GM12878 (cell line): Measurements from ENCODE around the gene THBS1. TPM values are rescaled to one million over a fixed set of nuclear protein-coding genes. Genes with fewer than 3 reads are reported as not detected.

Experiments
- ATAC-seq: fragments of 200-7000 bp; cut with Tn5 transposase; 3 replicates; pipeline ENCODE4 v1.9.1; 2020; ENCODE audit warnings: mild to moderate bottlenecking, moderate library complexity
- BruUV-seq: library from RNA; stranded (reverse); fragments of 400-500 nt; replicated peaks from 2 replicates; lab custom pipeline; 2021; lab: Mats Ljungman, UMichigan
- CTCF ChIA-PET: fragments of 300-600 bp; sonication (Branson Sonifier 250); formaldehyde crosslinking; extraction: SDS; loops from one replicate; lab custom pipeline; 2021; ENCODE audit warnings: inconsistent platforms; lab: Yijun Ruan, JAX
- POLR2A ChIA-PET: fragments of 350-600 bp; formaldehyde crosslinking; extraction: SDS; loops from one replicate; lab custom pipeline; 2021; ENCODE audit warnings: inconsistent platforms; lab: Charles Lee
- RAD21 ChIA-PET: fragments of 300-600 bp; sonication (Branson Sonifier 250); formaldehyde crosslinking; loops from one replicate; lab custom pipeline; 2023; ENCODE audit warnings: antibody characterized with exemption; ENCODE audit not compliant: unreplicated experiment; lab: Charles Lee
- SMC1A ChIA-PET: fragments of 300-600 bp; sonication (Branson Sonifier 250); formaldehyde crosslinking; loops from one replicate; lab custom pipeline; 2023; ENCODE audit not compliant: unreplicated experiment, uncharacterized antibody; lab: Charles Lee
- DNase-seq: peaks from one replicate; pipeline ENCODE4 v3.0.0-alpha.2; 2011; ENCODE audit warnings: low read depth, low spot score
- FAIRE-seq: peaks from 3 replicates; lab custom pipeline; 2011; peaks lifted over from hg19 to GRCh38; lab: Jason Lieb, UNC
- H2AFZ ChIP-seq: 2 replicates; pipeline ENCODE4 v1.6.0; 2011; ENCODE audit warnings: low read depth, low read length, control low read depth; ENCODE audit not compliant: control insufficient read depth
- H3K27ac ChIP-seq: 2 replicates; pipeline ENCODE4 v1.5.1; 2011; ENCODE audit warnings: control low read depth; ENCODE audit not compliant: control insufficient read depth, insufficient read depth
- H3K27me3 ChIP-seq, 2 experiments: replicated peaks in 1 of 2; 2 replicates each; pipeline versions ENCODE4 v1.6.0 to v1.6.1; 2011; ENCODE audit warnings: low read length in 1 of 2; ENCODE audit not compliant: control insufficient read depth in 2 of 2, insufficient read depth in 2 of 2
- H3K36me3 ChIP-seq, 2 experiments: 2 replicates each; pipeline ENCODE4 v1.5.1; 2011; ENCODE audit warnings: low read length in 1 of 2; ENCODE audit not compliant: control insufficient read depth in 2 of 2, insufficient read depth in 2 of 2
- H3K4me1 ChIP-seq: 2 replicates; pipeline ENCODE4 v1.6.1; 2011; ENCODE audit warnings: mild to moderate bottlenecking, low read length, moderate library complexity, mixed read lengths; ENCODE audit not compliant: control insufficient read depth, insufficient read depth
- H3K4me2 ChIP-seq: 2 replicates; pipeline ENCODE4 v1.6.0; 2011; ENCODE audit warnings: control low read depth; ENCODE audit not compliant: control insufficient read depth, insufficient read depth
- H3K4me3 ChIP-seq: fragments of 200-600 bp; sonication (generic); 2 replicates; pipeline ENCODE4 v1.5.1; 2016
- H3K79me2 ChIP-seq: 2 replicates; pipeline ENCODE4 v1.6.0; 2011; ENCODE audit warnings: low read length; ENCODE audit not compliant: control insufficient read depth, insufficient read depth
- H3K9ac ChIP-seq: 2 replicates; pipeline ENCODE4 v1.8.0; 2011; ENCODE audit warnings: low read length, control low read depth, mixed read lengths; ENCODE audit not compliant: control insufficient read depth, insufficient read depth
- H3K9me3 ChIP-seq: replicated peaks from 3 replicates; pipeline ENCODE4 v1.5.1; 2011; ENCODE audit warnings: mild to moderate bottlenecking, low read length; ENCODE audit not compliant: control insufficient read depth, insufficient read depth
- H4K20me1 ChIP-seq: 2 replicates; pipeline ENCODE4 v1.6.0; 2011; ENCODE audit not compliant: control insufficient read depth, insufficient read depth
- BACH1 ChIP-seq: fragments of 450-650 bp; IDR thresholded peaks from 2 replicates; pipeline ENCODE4 v1.6.1; 2017; ENCODE audit warnings: mild to moderate bottlenecking, borderline replicate concordance
- BRCA1 ChIP-seq: IDR thresholded peaks from 2 replicates; pipeline ENCODE4 v1.6.1; 2011; ENCODE audit warnings: low read depth, low read length, improper control_type of control experiment
- ELK1 ChIP-seq: IDR thresholded peaks from 2 replicates; pipeline ENCODE4 v1.6.1; 2012; ENCODE audit warnings: low read depth, low read length, improper control_type of control experiment
- IKZF2 ChIP-seq, 2 experiments: fragments of 450-650 bp; IDR thresholded peaks; 2 replicates each; pipeline ENCODE4 v1.6.1; 2017; ENCODE audit warnings: mild to moderate bottlenecking in 2 of 2, moderate library complexity in 2 of 2
- LARP7 ChIP-seq: fragments of 450-650 bp; IDR thresholded peaks from 2 replicates; pipeline ENCODE4 v1.6.1; 2017; ENCODE audit warnings: mild to moderate bottlenecking
- MTA2 ChIP-seq: fragments of 450-650 bp; IDR thresholded peaks from 2 replicates; pipeline ENCODE4 v1.6.1; 2016; ENCODE audit warnings: low read depth, mild to moderate bottlenecking, moderate library complexity
- MXI1 ChIP-seq: fragments of 150-350 bp; IDR thresholded peaks from 2 replicates; pipeline ENCODE4 v1.6.1; 2011; ENCODE audit warnings: low read depth, mild to moderate bottlenecking, inconsistent platforms, low read length, improper control_type of control experiment
- POLR2AphosphoS2 ChIP-seq: IDR thresholded peaks from 2 replicates; pipeline ENCODE4 v1.6.1; 2011; ENCODE audit warnings: low read depth, mild to moderate bottlenecking, low read length, improper control_type of control experiment, moderate library complexity
- RELB ChIP-seq: fragments of 450-650 bp; IDR thresholded peaks from 2 replicates; pipeline ENCODE4 v1.6.1; 2017; ENCODE audit warnings: low read depth, mild to moderate bottlenecking, moderate library complexity
- SMAD1 ChIP-seq: fragments of 450-650 bp; IDR thresholded peaks from 2 replicates; pipeline ENCODE4 v1.6.1; 2018; ENCODE audit warnings: mild to moderate bottlenecking, low read depth; ENCODE audit not compliant: partially characterized antibody
- SMARCA5 ChIP-seq: fragments of 450-650 bp; IDR thresholded peaks from 2 replicates; pipeline ENCODE4 v1.6.1; 2017; ENCODE audit warnings: mild to moderate bottlenecking
- USF1 ChIP-seq: IDR thresholded peaks from 2 replicates; pipeline ENCODE4 v1.6.1; 2011; ENCODE audit warnings: borderline replicate concordance, low read depth, mild to moderate bottlenecking, moderate library complexity, mixed read lengths, low read length; ENCODE audit not compliant: insufficient read depth; ENCODE audit errors: extremely low read length
- ZBTB33 ChIP-seq: fragments of 450-650 bp; IDR thresholded peaks from 2 replicates; pipeline ENCODE4 v1.6.1; 2017; ENCODE audit warnings: mild to moderate bottlenecking
- ZNF217 ChIP-seq: fragments of 450-650 bp; IDR thresholded peaks from 2 replicates; pipeline ENCODE4 v1.6.1; 2017; ENCODE audit warnings: antibody characterized with exemption, mild to moderate bottlenecking
- ZNF24 ChIP-seq: fragments of 450-650 bp; IDR thresholded peaks from 2 replicates; pipeline ENCODE4 v1.6.1; 2017; ENCODE audit warnings: antibody characterized with exemption, mild to moderate bottlenecking
- WGBS: methylation state at CpG from one replicate; pipeline ENCODE4 v1.1.6; 2016; ENCODE audit warnings: low lambda C conversion rate; ENCODE audit not compliant: insufficient replicate concordance, insufficient coverage; ENCODE audit errors: missing lambda C conversion rate; 5-methylcytosine and 5-hydroxymethylcytosine counted together
- in situ Hi-C: fragments of 300-500 bp; cut with MboI; formaldehyde crosslinking; loops from 9 replicates; pipeline ENCODE4 v1.14.3; 2018; ENCODE audit warnings: mixed read lengths
- intact Hi-C: fragments of 100-400 bp; cut with micrococcal nuclease; formaldehyde crosslinking; loops from one replicate; pipeline ENCODE4 v1.14.2; 2022; ENCODE audit not compliant: unreplicated experiment
- polyA plus RNA-seq, 11 experiments: library from polyadenylated mRNA; depleted of rRNA in 4 of 11; unstranded in 6 of 11; stranded (reverse) in 5 of 11; fragments of >200 nt; fragmentation: Nextera tagmentation in 4 of 11; fragmentation: Illumina TruSeq in 1 of 11; extraction: Ambion mirVana in 4 of 11; extraction: Trizol in 1 of 11; gene quantifications; 1 replicate in 1 of 11; 2 replicates in 10 of 11; pipeline versions ENCODE4 v1.2.1 to v1.2.3, GENCODE V29; 2011 to 2016; ENCODE audit warnings: inconsistent platforms in 2 of 11, missing spikeins in 2 of 11, low read depth in 1 of 11
- total RNA-seq, 4 experiments: library from RNA; depleted of rRNA in 3 of 4; stranded (reverse); fragments of >200 nt in 3 of 4; fragmentation: Illumina TruSeq in 1 of 4; extraction: Trizol in 1 of 4; gene quantifications; 2 replicates each; pipeline versions ENCODE4 v1.2.1 to v1.2.3, GENCODE V29; 2013 to 2021

Gene THBS1
- total and polyA plus RNA-seq, 10 of the 15 experiments (the other 5 are each of a cell fraction or from before 2014, with no cell fraction given) = under 0.01 to 1.5 (median 0.23) TPM; not detected in 3

- TF ChIP-seq ZBTB33 = no peak
- TF ChIP-seq POLR2AphosphoS2 = no peak
- TF ChIP-seq ZNF24 = no peak
- TF ChIP-seq ELK1 = no peak
- TF ChIP-seq LARP7 = no peak
- TF ChIP-seq IKZF2 (IDR thresholded peaks at IDR 0.05) = no peak
These were observed 13.0 kb downstream of the THBS1 start (continued) for GRCh38 chr15:39593656-39594445.

DNA sequence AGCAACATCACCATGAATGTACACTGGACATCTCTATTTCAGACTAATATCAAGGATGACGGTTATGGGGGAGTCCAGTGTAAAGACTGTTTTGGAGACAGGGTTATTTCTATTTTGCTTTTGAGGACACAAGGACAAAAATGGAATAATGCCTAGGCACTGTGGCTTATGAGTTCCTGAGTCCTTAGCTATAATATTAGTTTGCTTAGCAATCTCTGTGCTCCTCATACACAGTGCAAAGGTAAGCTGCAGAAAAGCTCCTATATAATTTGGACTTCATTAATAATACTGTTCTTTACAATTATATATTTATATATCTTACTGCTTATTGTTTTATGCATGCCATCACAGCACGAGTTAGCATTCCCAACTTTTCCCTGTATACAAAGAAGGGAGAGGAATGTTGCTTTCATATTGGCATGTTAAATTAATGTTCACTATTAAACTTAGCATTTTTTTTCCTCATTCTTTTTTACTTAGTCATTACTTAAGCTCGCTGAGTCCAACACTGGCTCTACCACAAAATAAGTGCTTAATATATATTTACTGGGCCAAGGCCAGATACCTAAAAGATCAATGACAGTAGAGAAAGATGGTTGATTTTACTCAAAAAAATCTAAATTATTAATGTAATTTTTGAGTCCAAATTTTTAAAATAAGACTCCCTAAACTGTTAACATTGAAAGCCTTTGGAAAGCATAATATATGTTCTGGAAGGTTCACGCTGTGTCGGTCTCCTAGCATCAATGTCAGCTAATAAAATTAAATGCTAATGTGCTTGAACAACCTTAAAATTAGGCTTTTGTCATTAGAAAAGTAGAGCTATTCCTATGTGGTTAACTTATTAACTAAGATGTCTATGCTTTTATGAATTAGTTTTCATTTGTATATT, 13.8 kb downstream of the THBS1 start:
- RAD21 ChIA-PET = interaction anchor here (1.0 to 2.2 kb wide), 4 partner anchors 29 to 162 kb away, joined by 3 to 17 read pairs (median 5); no protein-coding TSS in a partner anchor
- Histone ChIP-seq H4K20me1 (no peaks in the 10 kb centered on the region), H3K4me2 (no peak overlapping the region), H3K9me3 (no peaks in the 10 kb centered on the region), H3K4me3 (no peak overlapping the region), H3K4me1 (no peaks in the 10 kb centered on the region), H3K27me3 (no peaks in the 10 kb centered on the region), H3K36me3 (no peaks in the 10 kb centered on the region), H3K9ac (no peak overlapping the region), H3K79me2 (no peaks in the 10 kb centered on the region), H3K27ac (no peak overlapping the region), H2AFZ (no peak overlapping the region)
- no peak for ATAC-seq
- POLR2A ChIA-PET = no interaction called here
- SMC1A ChIA-PET = interaction anchor here (1.3 to 2.8 kb wide), 3 partner anchors 28 to 164 kb away, joined by 4 to 26 read pairs (median 4); no protein-coding TSS in a partner anchor
- no peak for FAIRE-seq
- WGBS = 49% methylated on average over 5 of the region's 5 CpGs
- in situ Hi-C loops = loop anchor here (25.0 kb wide), 1 partner anchor 782 kb away; no protein-coding TSS in a partner anchor
- DNase-seq = no peak
- no TSS peak for BruUV-seq
- intact Hi-C loops = no loop called here
- CTCF ChIA-PET = interaction anchor here (0.6 to 4.3 kb wide), 12 partner anchors 9 to 162 kb away, joined by 3 to 31 read pairs (median 3); no protein-coding TSS in a partner anchor
- TF ChIP-seq MTA2 = no peak
- no peak for TF ChIP-seq ZNF217
- TF ChIP-seq SMARCA5 = no peak
- TF ChIP-seq MXI1 = no peak
- no peak for TF ChIP-seq RELB
- no peak for TF ChIP-seq SMAD1
- no peak for TF ChIP-seq BRCA1
- TF ChIP-seq USF1 = no peak
- TF ChIP-seq BACH1 = no peak
